Esophagus muscularis mucosa (tissue), 4 donors: ENCODE results near the gene ACSL6. TPM values are rescaled to one million over a fixed set of nuclear protein-coding genes. Genes with fewer than 3 reads are reported as not detected.

Experiments used
- DNase-seq: peaks from one replicate; pipeline ENCODE4 v3.0.0-alpha.2; 2017; ENCODE audit errors: extremely low spot score
- H3K27ac ChIP-seq, 4 donors: fragments of 200-600 bp; sonication (generic); replicated peaks in 1 of 4; 1 replicate in 3 of 4; 2 replicates in 1 of 4; pipeline ENCODE4 v1.5.1; 2016 to 2019; ENCODE audit warnings: mild to moderate bottlenecking in 1 of 4
- H3K27me3 ChIP-seq, 4 donors: fragments of 200-600 bp; sonication (generic); one replicate each; pipeline versions ENCODE4 v1.5.1 to v1.6.0; 2016 to 2019
- H3K36me3 ChIP-seq, 4 donors: fragments of 200-600 bp; sonication (generic); one replicate each; pipeline ENCODE4 v1.5.1; 2016 to 2019
- H3K4me1 ChIP-seq, 4 donors: fragments of 200-600 bp; sonication (generic); one replicate each; pipeline ENCODE4 v1.5.1; 2016 to 2019
- H3K4me3 ChIP-seq, 4 donors: fragments of 200-600 bp; sonication (generic); 1 replicate in 2 of 4; 2 replicates in 2 of 4; pipeline ENCODE4 v1.5.1; 2016 to 2019; ENCODE audit warnings: mild to moderate bottlenecking in 4 of 4, moderate library complexity in 1 of 4
- H3K9me3 ChIP-seq, 4 donors: fragments of 200-600 bp; sonication (generic); 1 replicate in 3 of 4; 2 replicates in 1 of 4; pipeline ENCODE4 v1.5.1; 2016 to 2019
- EP300 ChIP-seq: sonication (generic); formaldehyde crosslinking; IDR thresholded peaks from one replicate; pipeline ENCODE4 v1.6.1; 2017; ENCODE audit warnings: antibody characterized with exemption
- POLR2A ChIP-seq: fragments of 450-650 bp; IDR thresholded peaks from one replicate; pipeline ENCODE4 v1.6.1; 2017; ENCODE audit warnings: antibody characterized with exemption, moderate library complexity, mild to moderate bottlenecking, low read depth
- POLR2AphosphoS5 ChIP-seq, 2 donors: sonication (generic); formaldehyde crosslinking; IDR thresholded peaks; one replicate each; pipeline ENCODE4 v1.6.1; 2017; ENCODE audit warnings: antibody characterized with exemption in 2 of 2
- WGBS: methylation state at CpG from one replicate; pipeline ENCODE4 v1.1.5; 2018; 5-methylcytosine and 5-hydroxymethylcytosine counted together
- intact Hi-C: fragments of 100-400 bp; cut with DNase I; formaldehyde crosslinking; loops from one replicate; pipeline ENCODE4 v1.15.1; 2023
- total RNA-seq, 4 donors: library from RNA; depleted of rRNA; stranded (reverse); fragments of >200 nt; gene quantifications; one replicate each; pipeline versions ENCODE4 v1.1.0 to v1.2.1, GENCODE V29; 2016
- TF ChIP-seq, protein P1 (sequence below), 3 experiments: fragments of 200-600 bp in 2 of 3; fragments of 450-650 bp in 1 of 3; sonication (generic) in 2 of 3; IDR thresholded peaks; one replicate each; pipeline ENCODE4 v1.5.1; 2017 to 2019; ENCODE audit warnings: antibody characterized with exemption in 3 of 3, mild to moderate bottlenecking in 2 of 3, moderate library complexity in 1 of 3

The ACSL6 gene
- total RNA-seq, 4 donors from 2014 or later: 1.6 to 2.6 (median 1.9) TPM

DNA sequence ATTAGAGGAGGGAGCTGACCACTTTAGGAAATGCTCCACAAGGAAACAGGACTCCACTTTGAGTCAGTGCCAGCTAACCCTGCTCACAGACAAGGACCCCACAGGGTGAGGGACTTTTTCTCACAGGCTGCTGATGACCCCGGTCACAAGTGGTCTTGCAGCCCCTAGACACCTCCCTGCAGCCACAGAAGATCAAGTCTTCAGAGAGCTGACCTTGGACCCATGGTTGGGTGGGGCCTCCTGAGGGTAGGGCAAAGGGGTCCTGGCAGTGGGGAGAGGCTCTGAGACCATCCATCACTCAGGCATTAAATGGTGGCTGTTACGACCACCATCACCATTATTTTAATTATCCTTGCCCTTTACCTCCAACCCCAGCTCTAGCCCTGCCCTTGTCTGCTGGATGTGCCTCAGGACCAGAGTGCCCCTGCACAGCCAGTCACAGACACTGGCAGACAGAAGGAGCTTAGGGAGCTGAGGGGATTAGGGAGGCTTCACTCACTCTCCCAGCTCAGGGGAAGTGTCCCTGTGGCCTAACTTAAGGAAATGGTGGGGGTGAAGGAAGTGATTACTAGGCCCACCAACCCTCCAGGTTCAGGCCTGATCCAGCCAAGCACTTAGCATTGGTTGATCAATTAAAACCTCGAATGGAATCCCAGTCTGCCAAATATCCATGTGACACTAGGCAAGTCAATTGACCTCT, 1.6 kb downstream of the ACSL6 start:
- Histone ChIP-seq H3K4me1 (peaks cover 13 to 31% (median 23%) of the 10 kb centered on the region in 4 donors), H3K36me3 (no peaks in the 10 kb centered on the region), H3K4me3 (no peak overlapping the region), H3K27me3 (peaks cover 0 to 18% (median 0%) of the 10 kb centered on the region in 4 donors), H3K27ac (no peak overlapping the region), H3K9me3 (no peaks in the 10 kb centered on the region)
- WGBS: 100% methylated on average over 2 of the region's 3 CpGs
- intact Hi-C loops: loop anchor here (10.0 kb wide), 1 partner anchor 585 kb away; no protein-coding TSS in a partner anchor
- TF ChIP-seq POLR2AphosphoS5 (IDR thresholded peaks at IDR 0.05) (no peak), POLR2A (no peak), EP300 (no peak)
- TF ChIP-seq, protein P1, sequence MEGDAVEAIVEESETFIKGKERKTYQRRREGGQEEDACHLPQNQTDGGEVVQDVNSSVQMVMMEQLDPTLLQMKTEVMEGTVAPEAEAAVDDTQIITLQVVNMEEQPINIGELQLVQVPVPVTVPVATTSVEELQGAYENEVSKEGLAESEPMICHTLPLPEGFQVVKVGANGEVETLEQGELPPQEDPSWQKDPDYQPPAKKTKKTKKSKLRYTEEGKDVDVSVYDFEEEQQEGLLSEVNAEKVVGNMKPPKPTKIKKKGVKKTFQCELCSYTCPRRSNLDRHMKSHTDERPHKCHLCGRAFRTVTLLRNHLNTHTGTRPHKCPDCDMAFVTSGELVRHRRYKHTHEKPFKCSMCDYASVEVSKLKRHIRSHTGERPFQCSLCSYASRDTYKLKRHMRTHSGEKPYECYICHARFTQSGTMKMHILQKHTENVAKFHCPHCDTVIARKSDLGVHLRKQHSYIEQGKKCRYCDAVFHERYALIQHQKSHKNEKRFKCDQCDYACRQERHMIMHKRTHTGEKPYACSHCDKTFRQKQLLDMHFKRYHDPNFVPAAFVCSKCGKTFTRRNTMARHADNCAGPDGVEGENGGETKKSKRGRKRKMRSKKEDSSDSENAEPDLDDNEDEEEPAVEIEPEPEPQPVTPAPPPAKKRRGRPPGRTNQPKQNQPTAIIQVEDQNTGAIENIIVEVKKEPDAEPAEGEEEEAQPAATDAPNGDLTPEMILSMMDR (IDR thresholded peaks at IDR 0.05): no peak
- DNase-seq: no peak

DNA sequence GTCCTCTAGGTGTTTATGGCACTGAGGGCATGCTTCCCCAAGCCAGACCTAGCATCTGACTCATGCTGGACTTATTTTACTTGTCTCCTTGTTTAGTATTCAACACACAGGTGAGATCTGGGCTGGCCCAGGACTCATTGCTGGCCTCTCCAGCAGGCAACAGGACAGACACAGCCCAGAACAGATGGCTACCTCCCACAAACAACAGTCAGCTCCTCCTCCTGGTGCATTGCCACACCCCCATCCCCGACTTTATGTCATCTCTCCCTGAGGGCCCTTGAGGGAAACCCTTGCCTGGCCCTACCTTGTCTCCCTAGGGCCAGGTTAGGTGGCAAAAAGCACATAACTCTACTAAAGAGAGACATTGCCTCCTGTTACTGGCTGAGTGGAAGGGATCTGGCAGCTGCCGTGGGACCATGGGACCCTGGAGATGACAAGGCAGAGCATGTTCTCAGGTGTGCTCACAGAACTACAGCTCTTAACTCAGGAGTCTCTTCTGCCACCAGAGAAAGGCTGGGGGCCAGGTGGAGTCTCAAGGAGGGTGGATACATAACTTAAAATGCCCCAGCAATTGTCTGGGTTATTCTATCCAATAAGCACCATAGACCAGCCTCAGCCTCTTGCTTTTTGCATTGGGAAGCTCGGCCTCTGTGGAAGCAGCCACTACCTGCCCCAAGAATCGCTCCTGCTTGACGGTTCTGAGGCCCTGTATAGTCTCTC, 2.3 kb downstream of the ACSL6 start:
- 83% methylated on average over 5 of the region's 5 CpGs for WGBS
- Histone ChIP-seq H3K4me3 (no peak overlapping the region), H3K27me3 (peaks cover 0 to 18% (median 0%) of the 10 kb centered on the region in 4 donors), H3K9me3 (no peaks in the 10 kb centered on the region), H3K27ac (no peak overlapping the region), H3K4me1 (peaks cover 13 to 31% (median 23%) of the 10 kb centered on the region in 4 donors), H3K36me3 (no peaks in the 10 kb centered on the region)
- no peak for DNase-seq
- intact Hi-C loops: loop anchor here (1.0 to 10.0 kb wide), 2 partner anchors 198 to 584 kb away; no protein-coding TSS in a partner anchor
- TF ChIP-seq EP300 (no peak), POLR2AphosphoS5 (IDR thresholded peaks at IDR 0.05) (no peak), POLR2A (no peak)
- TF ChIP-seq, protein P1 (IDR thresholded peaks at IDR 0.05): no peak

DNA sequence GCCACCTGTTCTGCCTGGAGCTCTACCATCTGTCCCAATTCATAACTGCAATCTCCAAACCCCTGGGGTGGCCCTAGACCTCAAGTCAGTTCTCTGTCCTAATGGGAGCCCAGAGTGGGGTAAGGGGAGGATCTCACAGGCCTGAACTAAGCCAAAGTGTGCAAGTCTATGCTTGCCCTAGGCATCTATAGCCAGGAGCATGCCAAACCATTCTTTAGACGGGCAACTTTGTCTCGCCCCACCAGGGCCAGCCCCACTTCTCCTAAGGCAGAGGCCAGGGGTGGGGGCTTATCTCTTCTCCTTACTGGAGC, 3.3 kb downstream of the ACSL6 start:
- TF ChIP-seq, protein P1 (IDR thresholded peaks at IDR 0.05): no peak
- TF ChIP-seq POLR2AphosphoS5 (IDR thresholded peaks at IDR 0.05) (no peak), POLR2A (no peak), EP300 (no peak)
- Histone ChIP-seq H3K27me3 (peaks cover 0 to 18% (median 0%) of the 10 kb centered on the region in 4 donors), H3K27ac (no peak overlapping the region), H3K9me3 (no peaks in the 10 kb centered on the region), H3K36me3 (no peaks in the 10 kb centered on the region), H3K4me1 (peaks cover 13 to 35% (median 26%) of the 10 kb centered on the region in 4 donors), H3K4me3 (no peak overlapping the region)
- WGBS: 52% methylated on average over 2 of the region's 2 CpGs
- intact Hi-C loops: loop anchor here (1.0 to 10.0 kb wide), 2 partner anchors 197 to 583 kb away; no protein-coding TSS in a partner anchor
- DNase-seq: no peak

DNA sequence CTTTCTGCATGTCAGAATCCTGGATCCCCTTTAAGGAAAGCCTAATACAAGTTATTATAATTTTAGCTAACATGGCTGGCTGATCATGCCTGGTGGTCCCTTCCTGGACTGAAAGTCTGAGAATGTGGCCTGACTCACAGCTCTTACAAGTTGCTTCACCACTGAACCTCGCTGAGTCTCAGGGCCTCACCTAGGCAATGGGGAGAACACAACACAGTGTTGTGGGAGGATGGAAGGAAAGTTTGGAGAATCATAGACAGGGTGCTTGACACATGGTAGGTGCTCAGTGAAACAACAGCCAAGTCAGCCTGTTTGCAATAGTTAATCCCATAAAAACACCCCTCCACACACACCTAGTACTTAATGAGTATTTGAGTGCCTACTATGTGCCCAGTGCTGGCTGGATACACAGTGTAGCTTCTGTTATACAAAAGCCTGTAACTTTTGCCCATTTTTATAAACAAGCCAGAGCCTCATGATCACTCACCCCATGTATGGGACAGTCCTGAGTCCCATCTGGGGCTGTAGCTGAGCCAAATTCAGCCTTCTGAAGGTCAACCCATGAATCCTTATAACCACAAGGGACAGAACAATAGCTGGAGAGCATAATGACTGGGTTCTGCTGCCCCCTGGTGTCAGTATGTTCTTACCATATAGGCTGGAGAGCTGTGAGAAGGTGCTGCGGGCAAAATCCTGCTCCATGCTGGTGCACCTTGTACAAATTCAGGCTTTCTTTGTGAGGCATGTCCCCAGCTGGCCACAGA, 3.9 kb downstream of the ACSL6 start:
- H3K4me1 ChIP-seq: peaks cover 16 to 40% (median 31%) of the 10 kb centered on the region in 4 donors
- TF ChIP-seq EP300: no peak
- TF ChIP-seq, protein P1 (IDR thresholded peaks at IDR 0.05): peak; percentile 71 to 78 (median 75)
- peaks cover 0 to 17% (median 0%) of the 10 kb centered on the region in 4 donors for H3K27me3 ChIP-seq
- no peaks in the 10 kb centered on the region for H3K36me3 ChIP-seq
- WGBS: 63% methylated on average over 1 of the region's 2 CpGs
- no peaks in the 10 kb centered on the region for H3K9me3 ChIP-seq
- intact Hi-C loops: loop anchor here (1.0 to 10.0 kb wide), 3 partner anchors 196 to 583 kb away; no protein-coding TSS in a partner anchor
- DNase-seq: no peak
- no peak overlapping the region for H3K4me3 ChIP-seq
- H3K27ac ChIP-seq: no peak overlapping the region
